Measurements from ENCODE around the gene SNRNP27. TPM values are rescaled to one million over a fixed set of nuclear protein-coding genes. Genes with fewer than 3 reads are reported as not detected.

The SNRNP27 gene
- polyA plus RNA-seq, 1 experiment = 14.3 TPM

- no peak overlapping the region for H3K4me3 ChIP-seq (ENCODE audit: low read depth, low read length)
- TF ChIP-seq, protein P1, sequence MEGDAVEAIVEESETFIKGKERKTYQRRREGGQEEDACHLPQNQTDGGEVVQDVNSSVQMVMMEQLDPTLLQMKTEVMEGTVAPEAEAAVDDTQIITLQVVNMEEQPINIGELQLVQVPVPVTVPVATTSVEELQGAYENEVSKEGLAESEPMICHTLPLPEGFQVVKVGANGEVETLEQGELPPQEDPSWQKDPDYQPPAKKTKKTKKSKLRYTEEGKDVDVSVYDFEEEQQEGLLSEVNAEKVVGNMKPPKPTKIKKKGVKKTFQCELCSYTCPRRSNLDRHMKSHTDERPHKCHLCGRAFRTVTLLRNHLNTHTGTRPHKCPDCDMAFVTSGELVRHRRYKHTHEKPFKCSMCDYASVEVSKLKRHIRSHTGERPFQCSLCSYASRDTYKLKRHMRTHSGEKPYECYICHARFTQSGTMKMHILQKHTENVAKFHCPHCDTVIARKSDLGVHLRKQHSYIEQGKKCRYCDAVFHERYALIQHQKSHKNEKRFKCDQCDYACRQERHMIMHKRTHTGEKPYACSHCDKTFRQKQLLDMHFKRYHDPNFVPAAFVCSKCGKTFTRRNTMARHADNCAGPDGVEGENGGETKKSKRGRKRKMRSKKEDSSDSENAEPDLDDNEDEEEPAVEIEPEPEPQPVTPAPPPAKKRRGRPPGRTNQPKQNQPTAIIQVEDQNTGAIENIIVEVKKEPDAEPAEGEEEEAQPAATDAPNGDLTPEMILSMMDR (IDR thresholded peaks at IDR 0.05; ENCODE audit: insufficient read depth, low read depth, low read length) = no peak
- ChIA-PET CTCF (interaction anchor here (1.2 to 7.2 kb wide), 2 partner anchors 154 to 160 kb away, joined by 3 to 84 read pairs; no protein-coding TSS in a partner anchor), POLR2A (interaction anchor here (0.6 kb wide), 1 partner anchor 144 kb away, joined by 3 read pairs; no protein-coding TSS in a partner anchor)
- DNase-seq (ENCODE audit: low read depth) = peak; percentile 46
- peaks cover 5% of the 10 kb centered on the region for H3K36me3 ChIP-seq (ENCODE audit: control insufficient read depth, insufficient read depth, low read length)
- no peaks in the 10 kb centered on the region for H3K27me3 ChIP-seq (ENCODE audit: control insufficient read depth, insufficient read depth, low read length)
Measured at GRCh38 chr2:69917852-69918251, 24.1 kb downstream of the SNRNP27 start.

DNA sequence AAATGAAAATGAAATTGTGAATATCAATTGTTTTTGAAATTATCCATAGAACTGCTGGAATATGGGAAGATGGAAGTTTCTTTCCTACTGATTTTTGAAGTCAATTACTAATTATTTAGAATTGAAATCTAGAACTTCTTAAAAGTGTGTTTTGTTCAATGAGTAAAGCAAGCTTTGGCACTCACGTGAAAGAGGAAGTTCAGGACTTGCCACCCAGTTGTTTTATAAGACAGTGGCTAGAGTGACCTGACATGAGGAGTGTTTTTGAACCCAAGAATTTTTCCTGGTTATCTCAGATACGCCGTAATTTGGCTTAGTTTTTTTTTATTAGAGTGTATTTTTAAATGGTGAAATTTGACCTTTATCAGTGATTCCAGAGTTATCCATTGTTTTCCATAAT, 24.6 kb downstream of the SNRNP27 start:
- TF ChIP-seq, protein P1 (IDR thresholded peaks at IDR 0.05; ENCODE audit: insufficient read depth, low read depth, low read length) = no peak
- Histone ChIP-seq H3K36me3 (ENCODE audit: control insufficient read depth, insufficient read depth, low read length) (peaks cover 5% of the 10 kb centered on the region), H3K4me3 (ENCODE audit: low read depth, low read length) (no peak overlapping the region), H3K27me3 (ENCODE audit: control insufficient read depth, insufficient read depth, low read length) (no peaks in the 10 kb centered on the region)
- no peak for DNase-seq (ENCODE audit: low read depth)
- ChIA-PET POLR2A (no interaction called here), CTCF (interaction anchor here (1.2 to 7.2 kb wide), 2 partner anchors 153 to 160 kb away, joined by 3 to 84 read pairs; no protein-coding TSS in a partner anchor)

DNA sequence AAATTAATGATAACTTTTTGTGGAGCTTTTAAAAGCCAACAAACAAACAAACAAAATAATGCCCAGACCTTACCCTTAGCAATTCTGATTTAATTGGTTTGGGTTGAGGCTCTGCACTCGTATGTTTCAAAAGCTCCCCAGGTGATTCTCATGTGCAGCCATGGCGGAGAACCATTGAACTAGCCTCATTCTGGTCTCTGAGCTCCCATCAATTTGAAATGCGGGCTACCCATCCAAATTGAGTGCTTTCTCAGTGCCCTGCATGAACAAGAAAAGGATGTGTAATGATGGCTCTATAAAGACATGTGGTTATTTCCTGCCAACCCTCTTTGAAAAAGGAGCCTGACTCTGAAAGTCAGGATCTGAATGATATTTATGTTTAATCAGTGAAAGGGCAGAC, 29.4 kb downstream of the SNRNP27 start:
- H3K27me3 ChIP-seq (ENCODE audit: control insufficient read depth, insufficient read depth, low read length) = no peaks in the 10 kb centered on the region
- no peak for DNase-seq (ENCODE audit: low read depth)
- peaks cover 5% of the 10 kb centered on the region for H3K36me3 ChIP-seq (ENCODE audit: control insufficient read depth, insufficient read depth, low read length)
- ChIA-PET POLR2A (interaction anchor here (0.7 kb wide), 1 partner anchor 60 kb away, joined by 9 read pairs; no protein-coding TSS in a partner anchor), CTCF (no interaction called here)
- no peak overlapping the region for H3K4me3 ChIP-seq (ENCODE audit: low read depth, low read length)
- TF ChIP-seq, protein P1 (IDR thresholded peaks at IDR 0.05; ENCODE audit: insufficient read depth, low read depth, low read length) = no peak

DNA sequence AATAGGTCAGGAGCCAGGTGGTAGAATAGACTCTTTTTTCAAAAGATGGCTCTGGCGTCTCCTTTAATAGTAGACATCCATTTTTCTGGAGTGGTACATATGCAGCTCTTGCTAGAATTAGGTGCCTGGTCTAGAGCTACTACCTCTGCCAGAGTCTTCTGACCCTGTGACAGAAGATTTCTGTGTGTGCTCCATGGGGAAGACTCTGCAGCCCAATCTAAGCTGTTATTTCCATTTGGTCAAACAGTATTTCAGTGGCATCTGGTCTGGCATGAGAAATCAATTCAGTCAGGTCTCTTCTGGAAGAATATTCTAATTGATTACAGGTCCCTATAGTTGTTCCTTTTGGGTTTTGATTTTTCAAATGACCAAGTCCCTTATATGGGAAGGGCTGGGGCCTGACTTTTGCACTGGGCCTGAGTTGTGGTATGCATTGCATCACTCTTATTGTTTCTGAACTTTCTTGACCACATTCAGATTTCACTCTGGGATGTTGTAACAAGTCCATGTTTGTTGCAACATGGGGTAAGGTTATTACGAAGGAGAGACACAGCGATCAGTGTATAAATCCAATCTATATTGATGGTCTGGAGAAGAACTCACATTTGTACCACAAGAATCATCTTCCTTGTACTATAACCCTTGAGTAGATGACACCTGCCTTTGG, 33.2 kb downstream of the SNRNP27 start:
- no peak for DNase-seq (ENCODE audit: low read depth)
- H3K27me3 ChIP-seq (ENCODE audit: control insufficient read depth, insufficient read depth, low read length) = no peaks in the 10 kb centered on the region
- peaks cover 2% of the 10 kb centered on the region for H3K36me3 ChIP-seq (ENCODE audit: control insufficient read depth, insufficient read depth, low read length)
- TF ChIP-seq, protein P1 (IDR thresholded peaks at IDR 0.05; ENCODE audit: insufficient read depth, low read depth, low read length) = no peak
- ChIA-PET POLR2A (no interaction called here), CTCF (no interaction called here)
- no peak overlapping the region for H3K4me3 ChIP-seq (ENCODE audit: low read depth, low read length)

- CTCF ChIA-PET = interaction anchor here (1.1 kb wide), 1 partner anchor 12 kb away, joined by 3 read pairs; no protein-coding TSS in a partner anchor
- DNase-seq (ENCODE audit: low read depth) = no peak
- no peaks in the 10 kb centered on the region for H3K27me3 ChIP-seq (ENCODE audit: control insufficient read depth, insufficient read depth, low read length)
- peaks cover 8% of the 10 kb centered on the region for H3K36me3 ChIP-seq (ENCODE audit: control insufficient read depth, insufficient read depth, low read length)
- TF ChIP-seq, protein P1 (IDR thresholded peaks at IDR 0.05; ENCODE audit: insufficient read depth, low read depth, low read length) = no peak
- no peak overlapping the region for H3K4me3 ChIP-seq (ENCODE audit: low read depth, low read length)
- POLR2A ChIA-PET = no interaction called here
Measured at GRCh38 chr2:69931832-69932595, 38.3 kb downstream of the SNRNP27 start.

All from BJ (cell line).